ENCODE data around the gene COG5. TPM values are rescaled to one million over a fixed set of nuclear protein-coding genes. Genes with fewer than 3 reads are reported as not detected.

COG5 gene
- total and polyA plus RNA-seq, 4 donors, result 4.1 to 27.1 (median 8.4) TPM

DNA sequence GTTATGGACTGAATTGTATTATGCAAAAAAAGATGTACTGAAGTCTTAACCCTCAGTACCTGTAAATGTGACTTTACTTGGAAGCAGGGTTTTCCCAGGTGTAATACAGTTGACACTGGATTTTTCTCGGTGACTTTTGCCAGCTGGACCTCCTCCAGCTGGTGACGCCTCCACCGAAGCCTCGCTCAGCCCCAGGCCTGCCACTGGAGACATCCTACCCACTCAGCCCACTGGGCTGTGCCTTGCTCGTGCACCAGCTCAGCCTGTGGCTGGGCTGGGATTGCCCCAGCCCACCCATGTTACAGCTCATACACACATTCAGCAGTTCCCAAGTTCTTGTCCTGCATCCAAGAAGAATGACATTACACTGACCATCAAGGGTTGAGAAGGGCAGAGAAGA is 136.3 kb downstream of the COG5 start:
- Histone ChIP-seq H3K27me3 (ENCODE audit: control insufficient read depth in 4 of 4, insufficient read depth in 4 of 4, low read length in 3 of 4) (no peaks in the 10 kb centered on the region), H3K27ac (ENCODE audit: low read depth in 1 of 2, low read length in 2 of 2) (no peak overlapping the region), H3K9ac (ENCODE audit: low read depth in 1 of 2, low read length in 2 of 2) (no peak overlapping the region), H3K4me1 (ENCODE audit: control insufficient read depth in 4 of 4, insufficient read depth in 4 of 4, low read length in 3 of 4) (peaks cover 0 to 3% (median 0%) of the 10 kb centered on the region in 4 donors), H3K36me3 (ENCODE audit: control insufficient read depth in 4 of 4, insufficient read depth in 3 of 4, low read depth in 1 of 4, low read length in 3 of 4) (no peaks in the 10 kb centered on the region), H3K4me3 (ENCODE audit: low read depth in 1 of 3, low read length in 3 of 3) (no peak overlapping the region), H3K9me3 (ENCODE audit: control insufficient read depth in 4 of 4, low read length in 3 of 4) (no peaks in the 10 kb centered on the region)
- TF ChIP-seq RXRA (IDR thresholded peaks at IDR 0.05) (no peak), FOXA1 (IDR thresholded peaks at IDR 0.05) (no peak), ZBTB33 (IDR thresholded peaks at IDR 0.05) (no peak), TAF1 (conservative IDR thresholded peaks at IDR 0.05) (no peak), JUND (IDR thresholded peaks at IDR 0.05) (no peak), EGR1 (IDR thresholded peaks at IDR 0.05; ENCODE audit: low read depth in 2 of 2) (no peak), GABPA (IDR thresholded peaks at IDR 0.05 in 1 of 2, conservative IDR thresholded peaks at IDR 0.05 in 1 of 2) (no peak), ATF3 (IDR thresholded peaks at IDR 0.05) (no peak)
- 57% methylated on average over 5 of the region's 5 CpGs for WGBS
- DNase-seq (ENCODE audit: low spot score), result no peak

- no peak overlapping the region for H3K27ac ChIP-seq (ENCODE audit: low read depth in 1 of 2, low read length in 2 of 2)
- H3K9ac ChIP-seq (ENCODE audit: low read depth in 1 of 2, low read length in 2 of 2), result no peak overlapping the region
- TF ChIP-seq HNF4A (conservative IDR thresholded peaks at IDR 0.05) (no peak), RXRA (IDR thresholded peaks at IDR 0.05) (no peak), RAD21 (IDR thresholded peaks at IDR 0.05) (no peak), HNF4G (IDR thresholded peaks at IDR 0.05) (no peak), ATF3 (IDR thresholded peaks at IDR 0.05) (no peak), JUND (IDR thresholded peaks at IDR 0.05) (no peak), YY1 (IDR thresholded peaks at IDR 0.05) (no peak), TAF1 (conservative IDR thresholded peaks at IDR 0.05) (no peak), FOXA1 (IDR thresholded peaks at IDR 0.05) (no peak), GABPA (IDR thresholded peaks at IDR 0.05 in 1 of 2, conservative IDR thresholded peaks at IDR 0.05 in 1 of 2) (no peak), FOXA2 (IDR thresholded peaks at IDR 0.05) (no peak), ZBTB33 (IDR thresholded peaks at IDR 0.05) (no peak)
- TF ChIP-seq, protein P1, sequence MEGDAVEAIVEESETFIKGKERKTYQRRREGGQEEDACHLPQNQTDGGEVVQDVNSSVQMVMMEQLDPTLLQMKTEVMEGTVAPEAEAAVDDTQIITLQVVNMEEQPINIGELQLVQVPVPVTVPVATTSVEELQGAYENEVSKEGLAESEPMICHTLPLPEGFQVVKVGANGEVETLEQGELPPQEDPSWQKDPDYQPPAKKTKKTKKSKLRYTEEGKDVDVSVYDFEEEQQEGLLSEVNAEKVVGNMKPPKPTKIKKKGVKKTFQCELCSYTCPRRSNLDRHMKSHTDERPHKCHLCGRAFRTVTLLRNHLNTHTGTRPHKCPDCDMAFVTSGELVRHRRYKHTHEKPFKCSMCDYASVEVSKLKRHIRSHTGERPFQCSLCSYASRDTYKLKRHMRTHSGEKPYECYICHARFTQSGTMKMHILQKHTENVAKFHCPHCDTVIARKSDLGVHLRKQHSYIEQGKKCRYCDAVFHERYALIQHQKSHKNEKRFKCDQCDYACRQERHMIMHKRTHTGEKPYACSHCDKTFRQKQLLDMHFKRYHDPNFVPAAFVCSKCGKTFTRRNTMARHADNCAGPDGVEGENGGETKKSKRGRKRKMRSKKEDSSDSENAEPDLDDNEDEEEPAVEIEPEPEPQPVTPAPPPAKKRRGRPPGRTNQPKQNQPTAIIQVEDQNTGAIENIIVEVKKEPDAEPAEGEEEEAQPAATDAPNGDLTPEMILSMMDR (IDR thresholded peaks at IDR 0.05; ENCODE audit: low read depth, low read length, missing input control), result no peak
- no peak for DNase-seq (ENCODE audit: low spot score)
- no peaks in the 10 kb centered on the region for H3K4me1 ChIP-seq (ENCODE audit: control insufficient read depth in 4 of 4, insufficient read depth in 4 of 4, low read length in 3 of 4)
- no peaks in the 10 kb centered on the region for H3K36me3 ChIP-seq (ENCODE audit: control insufficient read depth in 4 of 4, insufficient read depth in 3 of 4, low read depth in 1 of 4, low read length in 3 of 4)
- H3K9me3 ChIP-seq (ENCODE audit: control insufficient read depth in 4 of 4, low read length in 3 of 4), result no peaks in the 10 kb centered on the region
- WGBS, result 100% methylated on average over 1 of the region's 1 CpG
- no peak overlapping the region for H3K4me3 ChIP-seq (ENCODE audit: low read depth in 1 of 3, low read length in 3 of 3)
- no peaks in the 10 kb centered on the region for H3K27me3 ChIP-seq (ENCODE audit: control insufficient read depth in 4 of 4, insufficient read depth in 4 of 4, low read length in 3 of 4)
Observed at GRCh38 chr7:107414198-107414597, 149.5 kb downstream of the COG5 start.
